GM12878 (cell line): ENCODE measurements around the gene UTS2R. TPM values are rescaled to one million over a fixed set of nuclear protein-coding genes. Genes with fewer than 3 reads are reported as not detected.

Experiments used
- ATAC-seq: fragments of 200-7000 bp; cut with Tn5 transposase; 3 replicates; pipeline ENCODE4 v1.9.1; 2020; ENCODE audit warnings: mild to moderate bottlenecking, moderate library complexity
- BruUV-seq: library from RNA; stranded (reverse); fragments of 400-500 nt; replicated peaks from 2 replicates; lab custom pipeline; 2021; lab: Mats Ljungman, UMichigan
- CTCF ChIA-PET: fragments of 300-600 bp; sonication (Branson Sonifier 250); formaldehyde crosslinking; extraction: SDS; loops from one replicate; lab custom pipeline; 2021; ENCODE audit warnings: inconsistent platforms; lab: Yijun Ruan, JAX
- POLR2A ChIA-PET: fragments of 350-600 bp; formaldehyde crosslinking; extraction: SDS; loops from one replicate; lab custom pipeline; 2021; ENCODE audit warnings: inconsistent platforms; lab: Charles Lee
- RAD21 ChIA-PET: fragments of 300-600 bp; sonication (Branson Sonifier 250); formaldehyde crosslinking; loops from one replicate; lab custom pipeline; 2023; ENCODE audit warnings: antibody characterized with exemption; ENCODE audit not compliant: unreplicated experiment; lab: Charles Lee
- SMC1A ChIA-PET: fragments of 300-600 bp; sonication (Branson Sonifier 250); formaldehyde crosslinking; loops from one replicate; lab custom pipeline; 2023; ENCODE audit not compliant: unreplicated experiment, uncharacterized antibody; lab: Charles Lee
- DNase-seq: peaks from one replicate; pipeline ENCODE4 v3.0.0-alpha.2; 2011; ENCODE audit warnings: low read depth, low spot score
- FAIRE-seq: peaks from 3 replicates; lab custom pipeline; 2011; peaks lifted over from hg19 to GRCh38; lab: Jason Lieb, UNC
- H2AFZ ChIP-seq: 2 replicates; pipeline ENCODE4 v1.6.0; 2011; ENCODE audit warnings: low read depth, low read length, control low read depth; ENCODE audit not compliant: control insufficient read depth
- H3K27ac ChIP-seq: 2 replicates; pipeline ENCODE4 v1.5.1; 2011; ENCODE audit warnings: control low read depth; ENCODE audit not compliant: control insufficient read depth, insufficient read depth
- H3K27me3 ChIP-seq, 2 experiments: replicated peaks in 1 of 2; 2 replicates each; pipeline versions ENCODE4 v1.6.0 to v1.6.1; 2011; ENCODE audit warnings: low read length in 1 of 2; ENCODE audit not compliant: control insufficient read depth in 2 of 2, insufficient read depth in 2 of 2
- H3K36me3 ChIP-seq, 2 experiments: 2 replicates each; pipeline ENCODE4 v1.5.1; 2011; ENCODE audit warnings: low read length in 1 of 2; ENCODE audit not compliant: control insufficient read depth in 2 of 2, insufficient read depth in 2 of 2
- H3K4me1 ChIP-seq: 2 replicates; pipeline ENCODE4 v1.6.1; 2011; ENCODE audit warnings: mild to moderate bottlenecking, low read length, moderate library complexity, mixed read lengths; ENCODE audit not compliant: control insufficient read depth, insufficient read depth
- H3K4me2 ChIP-seq: 2 replicates; pipeline ENCODE4 v1.6.0; 2011; ENCODE audit warnings: control low read depth; ENCODE audit not compliant: control insufficient read depth, insufficient read depth
- H3K4me3 ChIP-seq: fragments of 200-600 bp; sonication (generic); 2 replicates; pipeline ENCODE4 v1.5.1; 2016
- H3K79me2 ChIP-seq: 2 replicates; pipeline ENCODE4 v1.6.0; 2011; ENCODE audit warnings: low read length; ENCODE audit not compliant: control insufficient read depth, insufficient read depth
- H3K9ac ChIP-seq: 2 replicates; pipeline ENCODE4 v1.8.0; 2011; ENCODE audit warnings: low read length, control low read depth, mixed read lengths; ENCODE audit not compliant: control insufficient read depth, insufficient read depth
- H3K9me3 ChIP-seq: replicated peaks from 3 replicates; pipeline ENCODE4 v1.5.1; 2011; ENCODE audit warnings: mild to moderate bottlenecking, low read length; ENCODE audit not compliant: control insufficient read depth, insufficient read depth
- H4K20me1 ChIP-seq: 2 replicates; pipeline ENCODE4 v1.6.0; 2011; ENCODE audit not compliant: control insufficient read depth, insufficient read depth
- CBX3 ChIP-seq: fragments of 200-600 bp; sonication (generic); IDR thresholded peaks from 2 replicates; pipeline ENCODE4 v1.6.1; 2016; ENCODE audit warnings: low read depth, borderline replicate concordance
- GATAD2B ChIP-seq: fragments of 450-650 bp; conservative IDR thresholded peaks from 2 replicates; pipeline ENCODE4 v1.6.1; 2017; ENCODE audit warnings: low read depth, mild to moderate bottlenecking, moderate library complexity
- IKZF1 ChIP-seq: fragments of 450-650 bp; conservative IDR thresholded peaks from 2 replicates; pipeline ENCODE4 v1.6.1; 2017; ENCODE audit warnings: antibody characterized with exemption, mild to moderate bottlenecking
- NRF1 ChIP-seq: conservative IDR thresholded peaks from 2 replicates; pipeline ENCODE4 v1.6.1; 2011; ENCODE audit warnings: mild to moderate bottlenecking, low read depth, low read length, improper control_type of control experiment
- PAX5 ChIP-seq: IDR thresholded peaks from 2 replicates; pipeline ENCODE4 v1.6.1; 2011; ENCODE audit warnings: low read depth, low read length, borderline replicate concordance
- PAX8 ChIP-seq: fragments of 450-650 bp; IDR thresholded peaks from 2 replicates; pipeline ENCODE4 v1.6.1; 2017; ENCODE audit warnings: mild to moderate bottlenecking, moderate library complexity
- SIN3A ChIP-seq: IDR thresholded peaks from 2 replicates; pipeline ENCODE4 v1.6.1; 2012; ENCODE audit warnings: low read depth, low read length, improper control_type of control experiment
- SP1 ChIP-seq: IDR thresholded peaks from one replicate; pipeline ENCODE4 v1.6.1; 2011; ENCODE audit warnings: low read depth, low read length
- TCF3 ChIP-seq: IDR thresholded peaks from 2 replicates; pipeline ENCODE4 v1.6.1; 2012; ENCODE audit warnings: low read depth, mild to moderate bottlenecking, low read length, borderline replicate concordance; ENCODE audit not compliant: insufficient read depth
- WRNIP1 ChIP-seq: IDR thresholded peaks from 2 replicates; pipeline ENCODE4 v1.6.1; 2011; ENCODE audit warnings: low read depth, low read length, improper control_type of control experiment, borderline replicate concordance
- WGBS: methylation state at CpG from one replicate; pipeline ENCODE4 v1.1.6; 2016; ENCODE audit warnings: low lambda C conversion rate; ENCODE audit not compliant: insufficient replicate concordance, insufficient coverage; ENCODE audit errors: missing lambda C conversion rate; 5-methylcytosine and 5-hydroxymethylcytosine counted together
- in situ Hi-C: fragments of 300-500 bp; cut with MboI; formaldehyde crosslinking; loops from 9 replicates; pipeline ENCODE4 v1.14.3; 2018; ENCODE audit warnings: mixed read lengths
- intact Hi-C: fragments of 100-400 bp; cut with micrococcal nuclease; formaldehyde crosslinking; loops from one replicate; pipeline ENCODE4 v1.14.2; 2022; ENCODE audit not compliant: unreplicated experiment
- polyA plus RNA-seq, 11 experiments: library from polyadenylated mRNA; depleted of rRNA in 4 of 11; unstranded in 6 of 11; stranded (reverse) in 5 of 11; fragments of >200 nt; fragmentation: Nextera tagmentation in 4 of 11; fragmentation: Illumina TruSeq in 1 of 11; extraction: Ambion mirVana in 4 of 11; extraction: Trizol in 1 of 11; gene quantifications; 1 replicate in 1 of 11; 2 replicates in 10 of 11; pipeline versions ENCODE4 v1.2.1 to v1.2.3, GENCODE V29; 2011 to 2016; ENCODE audit warnings: inconsistent platforms in 2 of 11, missing spikeins in 2 of 11, low read depth in 1 of 11
- total RNA-seq, 4 experiments: library from RNA; depleted of rRNA in 3 of 4; stranded (reverse); fragments of >200 nt in 3 of 4; fragmentation: Illumina TruSeq in 1 of 4; extraction: Trizol in 1 of 4; gene quantifications; 2 replicates each; pipeline versions ENCODE4 v1.2.1 to v1.2.3, GENCODE V29; 2013 to 2021
- TF ChIP-seq, protein P1 (sequence below): IDR thresholded peaks from 2 replicates; pipeline ENCODE4 v1.6.1; 2012; ENCODE audit warnings: low read depth, low read length, improper control_type of control experiment
- TF ChIP-seq, protein P2 (sequence below): IDR thresholded peaks from 2 replicates; pipeline ENCODE4 v1.6.1; 2012; ENCODE audit warnings: improper control_type of control experiment, low read depth, low read length; ENCODE audit not compliant: insufficient replicate concordance
- TF ChIP-seq, protein P3 (sequence below): fragments of 450-650 bp; IDR thresholded peaks from 2 replicates; pipeline ENCODE4 v1.6.1; 2017; ENCODE audit warnings: mild to moderate bottlenecking, moderate library complexity

UTS2R gene
- total and polyA plus RNA-seq, 10 of the 15 experiments (the other 5 are each of a cell fraction or from before 2014, with no cell fraction given): 0.04 to 0.36 (median 0.11) TPM; not detected in 6

DNA sequence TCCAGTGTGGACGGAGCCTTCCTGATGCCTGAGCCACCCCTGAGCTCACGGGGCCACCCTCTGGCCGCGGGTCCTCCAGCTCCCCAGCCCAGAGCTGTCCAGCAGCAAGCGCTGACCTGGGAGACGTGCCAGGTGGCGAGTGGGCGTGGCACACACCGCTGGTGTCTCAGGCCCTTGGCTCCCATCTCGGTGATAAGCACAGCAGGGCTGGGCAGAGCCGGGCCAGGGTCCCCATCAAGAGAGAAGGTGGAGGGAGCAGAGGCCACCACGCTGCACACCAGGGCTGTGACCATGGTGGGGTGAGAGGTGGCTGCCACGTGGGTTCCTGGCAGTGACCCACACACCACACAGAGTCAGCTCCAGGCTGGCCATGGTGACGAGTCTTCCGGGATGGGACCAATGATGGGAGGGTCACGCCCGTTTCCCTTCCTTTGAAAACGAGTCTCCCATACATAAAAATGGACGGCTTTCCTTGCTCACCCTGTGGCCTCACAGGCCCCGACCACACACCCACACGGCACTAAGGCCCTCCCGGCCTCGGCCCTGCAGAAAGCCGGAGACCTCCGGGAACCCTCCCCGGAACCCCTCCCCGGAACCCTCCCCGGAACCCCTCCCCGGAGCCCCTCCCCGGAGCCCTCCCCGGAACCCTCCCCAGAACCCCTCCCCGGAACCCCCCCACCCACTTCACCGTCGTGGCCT lies 16.8 kb downstream of the UTS2R start:
- ChIA-PET SMC1A (no interaction called here), POLR2A (no interaction called here)
- WGBS: 73% methylated on average over 26 of the region's 34 CpGs
- TF ChIP-seq SIN3A (no peak), CBX3 (no peak), GATAD2B (no peak), PAX5 (no peak), NRF1 (no peak), TCF3 (no peak), WRNIP1 (no peak), PAX8 (no peak), SP1 (no peak), IKZF1 (no peak)
- TF ChIP-seq, protein P1, sequence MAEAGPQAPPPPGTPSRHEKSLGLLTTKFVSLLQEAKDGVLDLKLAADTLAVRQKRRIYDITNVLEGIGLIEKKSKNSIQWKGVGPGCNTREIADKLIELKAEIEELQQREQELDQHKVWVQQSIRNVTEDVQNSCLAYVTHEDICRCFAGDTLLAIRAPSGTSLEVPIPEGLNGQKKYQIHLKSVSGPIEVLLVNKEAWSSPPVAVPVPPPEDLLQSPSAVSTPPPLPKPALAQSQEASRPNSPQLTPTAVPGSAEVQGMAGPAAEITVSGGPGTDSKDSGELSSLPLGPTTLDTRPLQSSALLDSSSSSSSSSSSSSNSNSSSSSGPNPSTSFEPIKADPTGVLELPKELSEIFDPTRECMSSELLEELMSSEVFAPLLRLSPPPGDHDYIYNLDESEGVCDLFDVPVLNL: no peak
- TF ChIP-seq, protein P2, sequence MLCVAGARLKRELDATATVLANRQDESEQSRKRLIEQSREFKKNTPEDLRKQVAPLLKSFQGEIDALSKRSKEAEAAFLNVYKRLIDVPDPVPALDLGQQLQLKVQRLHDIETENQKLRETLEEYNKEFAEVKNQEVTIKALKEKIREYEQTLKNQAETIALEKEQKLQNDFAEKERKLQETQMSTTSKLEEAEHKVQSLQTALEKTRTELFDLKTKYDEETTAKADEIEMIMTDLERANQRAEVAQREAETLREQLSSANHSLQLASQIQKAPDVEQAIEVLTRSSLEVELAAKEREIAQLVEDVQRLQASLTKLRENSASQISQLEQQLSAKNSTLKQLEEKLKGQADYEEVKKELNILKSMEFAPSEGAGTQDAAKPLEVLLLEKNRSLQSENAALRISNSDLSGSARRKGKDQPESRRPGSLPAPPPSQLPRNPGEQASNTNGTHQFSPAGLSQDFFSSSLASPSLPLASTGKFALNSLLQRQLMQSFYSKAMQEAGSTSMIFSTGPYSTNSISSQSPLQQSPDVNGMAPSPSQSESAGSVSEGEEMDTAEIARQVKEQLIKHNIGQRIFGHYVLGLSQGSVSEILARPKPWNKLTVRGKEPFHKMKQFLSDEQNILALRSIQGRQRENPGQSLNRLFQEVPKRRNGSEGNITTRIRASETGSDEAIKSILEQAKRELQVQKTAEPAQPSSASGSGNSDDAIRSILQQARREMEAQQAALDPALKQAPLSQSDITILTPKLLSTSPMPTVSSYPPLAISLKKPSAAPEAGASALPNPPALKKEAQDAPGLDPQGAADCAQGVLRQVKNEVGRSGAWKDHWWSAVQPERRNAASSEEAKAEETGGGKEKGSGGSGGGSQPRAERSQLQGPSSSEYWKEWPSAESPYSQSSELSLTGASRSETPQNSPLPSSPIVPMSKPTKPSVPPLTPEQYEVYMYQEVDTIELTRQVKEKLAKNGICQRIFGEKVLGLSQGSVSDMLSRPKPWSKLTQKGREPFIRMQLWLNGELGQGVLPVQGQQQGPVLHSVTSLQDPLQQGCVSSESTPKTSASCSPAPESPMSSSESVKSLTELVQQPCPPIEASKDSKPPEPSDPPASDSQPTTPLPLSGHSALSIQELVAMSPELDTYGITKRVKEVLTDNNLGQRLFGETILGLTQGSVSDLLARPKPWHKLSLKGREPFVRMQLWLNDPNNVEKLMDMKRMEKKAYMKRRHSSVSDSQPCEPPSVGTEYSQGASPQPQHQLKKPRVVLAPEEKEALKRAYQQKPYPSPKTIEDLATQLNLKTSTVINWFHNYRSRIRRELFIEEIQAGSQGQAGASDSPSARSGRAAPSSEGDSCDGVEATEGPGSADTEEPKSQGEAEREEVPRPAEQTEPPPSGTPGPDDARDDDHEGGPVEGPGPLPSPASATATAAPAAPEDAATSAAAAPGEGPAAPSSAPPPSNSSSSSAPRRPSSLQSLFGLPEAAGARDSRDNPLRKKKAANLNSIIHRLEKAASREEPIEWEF: no peak
- TF ChIP-seq, protein P3, sequence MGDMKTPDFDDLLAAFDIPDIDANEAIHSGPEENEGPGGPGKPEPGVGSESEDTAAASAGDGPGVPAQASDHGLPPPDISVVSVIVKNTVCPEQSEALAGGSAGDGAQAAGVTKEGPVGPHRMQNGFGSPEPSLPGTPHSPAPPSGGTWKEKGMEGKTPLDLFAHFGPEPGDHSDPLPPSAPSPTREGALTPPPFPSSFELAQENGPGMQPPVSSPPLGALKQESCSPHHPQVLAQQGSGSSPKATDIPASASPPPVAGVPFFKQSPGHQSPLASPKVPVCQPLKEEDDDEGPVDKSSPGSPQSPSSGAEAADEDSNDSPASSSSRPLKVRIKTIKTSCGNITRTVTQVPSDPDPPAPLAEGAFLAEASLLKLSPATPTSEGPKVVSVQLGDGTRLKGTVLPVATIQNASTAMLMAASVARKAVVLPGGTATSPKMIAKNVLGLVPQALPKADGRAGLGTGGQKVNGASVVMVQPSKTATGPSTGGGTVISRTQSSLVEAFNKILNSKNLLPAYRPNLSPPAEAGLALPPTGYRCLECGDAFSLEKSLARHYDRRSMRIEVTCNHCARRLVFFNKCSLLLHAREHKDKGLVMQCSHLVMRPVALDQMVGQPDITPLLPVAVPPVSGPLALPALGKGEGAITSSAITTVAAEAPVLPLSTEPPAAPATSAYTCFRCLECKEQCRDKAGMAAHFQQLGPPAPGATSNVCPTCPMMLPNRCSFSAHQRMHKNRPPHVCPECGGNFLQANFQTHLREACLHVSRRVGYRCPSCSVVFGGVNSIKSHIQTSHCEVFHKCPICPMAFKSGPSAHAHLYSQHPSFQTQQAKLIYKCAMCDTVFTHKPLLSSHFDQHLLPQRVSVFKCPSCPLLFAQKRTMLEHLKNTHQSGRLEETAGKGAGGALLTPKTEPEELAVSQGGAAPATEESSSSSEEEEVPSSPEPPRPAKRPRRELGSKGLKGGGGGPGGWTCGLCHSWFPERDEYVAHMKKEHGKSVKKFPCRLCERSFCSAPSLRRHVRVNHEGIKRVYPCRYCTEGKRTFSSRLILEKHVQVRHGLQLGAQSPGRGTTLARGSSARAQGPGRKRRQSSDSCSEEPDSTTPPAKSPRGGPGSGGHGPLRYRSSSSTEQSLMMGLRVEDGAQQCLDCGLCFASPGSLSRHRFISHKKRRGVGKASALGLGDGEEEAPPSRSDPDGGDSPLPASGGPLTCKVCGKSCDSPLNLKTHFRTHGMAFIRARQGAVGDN: no peak

More for the DNA sequence above, 16.8 kb downstream of the UTS2R start:
- ATAC-seq: no peak
- no peak for FAIRE-seq
- Histone ChIP-seq H3K27me3 (no peaks in the 10 kb centered on the region), H4K20me1 (no peaks in the 10 kb centered on the region), H3K4me2 (no peak overlapping the region), H2AFZ (no peak overlapping the region), H3K79me2 (no peaks in the 10 kb centered on the region), H3K4me3 (no peak overlapping the region), H3K27ac (no peak overlapping the region), H3K9me3 (no peaks in the 10 kb centered on the region), H3K4me1 (no peaks in the 10 kb centered on the region), H3K9ac (no peak overlapping the region), H3K36me3 (no peaks in the 10 kb centered on the region; a peak in 2 of 4 replicates)
- DNase-seq: no peak
- ChIA-PET CTCF (no interaction called here), RAD21 (no interaction called here)
- in situ Hi-C loops: no loop called here
- BruUV-seq: no TSS peak
- intact Hi-C loops: no loop called here
